AG04449 (cell line): Measurements from ENCODE around the gene HORMAD1.
"Not testable (repeated sequence)": the region's sequence is repeated elsewhere in the genome, so short reads cannot be mapped to it uniquely, and the experiment has no call there.

Experiments
- CTCF ChIA-PET: fragments of 350-600 bp; formaldehyde crosslinking; extraction: SDS; loops from one replicate; lab custom pipeline; 2021; ENCODE audit warnings: antibody characterized with exemption; lab: Yijun Ruan, JAX
- POLR2A ChIA-PET: fragments of 400-600, 350-600 bp; formaldehyde crosslinking; extraction: SDS; loops from one replicate; lab custom pipeline; 2020; ENCODE audit warnings: antibody characterized with exemption, inconsistent platforms; lab: Yijun Ruan, JAX
- DNase-seq: peaks from one replicate; pipeline ENCODE4 v3.0.0-alpha.2; 2010; ENCODE audit warnings: low read depth, low spot score
- H3K4me3 ChIP-seq: 2 replicates; pipeline ENCODE4 v1.5.1; 2011; ENCODE audit warnings: low read depth, mild to moderate bottlenecking, control low read depth, low read length
- TF ChIP-seq, protein P1 (sequence below): IDR thresholded peaks from one replicate; pipeline ENCODE4 v1.5.1; 2011; ENCODE audit warnings: mild to moderate bottlenecking, moderate library complexity, low read length, control low read depth, inconsistent platforms; ENCODE audit not compliant: insufficient read depth; ENCODE audit errors: missing control alignments

HORMAD1 gene

DNA sequence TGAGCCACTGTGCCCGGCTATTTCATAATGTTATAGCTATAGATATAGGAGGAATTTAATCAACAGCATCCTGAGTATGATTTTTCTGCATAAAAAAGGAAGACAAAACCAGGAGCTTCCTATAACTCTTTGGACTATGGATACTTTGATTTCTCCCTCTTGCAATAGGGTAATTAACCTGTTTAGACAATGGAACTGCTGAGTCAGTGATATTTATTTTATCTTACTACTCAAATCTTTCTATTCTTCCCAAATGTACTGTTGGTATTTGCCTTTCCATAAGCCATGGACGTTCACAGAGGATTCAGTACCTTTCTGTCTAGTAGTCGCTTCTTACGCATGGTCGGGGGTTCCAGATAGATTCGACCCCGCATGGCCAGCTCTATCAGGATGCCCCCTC lies 57.4 kb downstream of the HORMAD1 start:
- ChIA-PET CTCF (interaction anchor here (0.6 to 1.5 kb wide), 3 partner anchors 9 to 149 kb away, joined by 3 to 4 read pairs (median 3); no protein-coding TSS in a partner anchor), POLR2A (interaction anchor here (0.7 kb wide), 1 partner anchor 84 kb away, joined by 3 read pairs; the partner anchor contains the start of gene MCL1)
- no peak overlapping the region for H3K4me3 ChIP-seq
- no peak for DNase-seq
- TF ChIP-seq, protein P1, sequence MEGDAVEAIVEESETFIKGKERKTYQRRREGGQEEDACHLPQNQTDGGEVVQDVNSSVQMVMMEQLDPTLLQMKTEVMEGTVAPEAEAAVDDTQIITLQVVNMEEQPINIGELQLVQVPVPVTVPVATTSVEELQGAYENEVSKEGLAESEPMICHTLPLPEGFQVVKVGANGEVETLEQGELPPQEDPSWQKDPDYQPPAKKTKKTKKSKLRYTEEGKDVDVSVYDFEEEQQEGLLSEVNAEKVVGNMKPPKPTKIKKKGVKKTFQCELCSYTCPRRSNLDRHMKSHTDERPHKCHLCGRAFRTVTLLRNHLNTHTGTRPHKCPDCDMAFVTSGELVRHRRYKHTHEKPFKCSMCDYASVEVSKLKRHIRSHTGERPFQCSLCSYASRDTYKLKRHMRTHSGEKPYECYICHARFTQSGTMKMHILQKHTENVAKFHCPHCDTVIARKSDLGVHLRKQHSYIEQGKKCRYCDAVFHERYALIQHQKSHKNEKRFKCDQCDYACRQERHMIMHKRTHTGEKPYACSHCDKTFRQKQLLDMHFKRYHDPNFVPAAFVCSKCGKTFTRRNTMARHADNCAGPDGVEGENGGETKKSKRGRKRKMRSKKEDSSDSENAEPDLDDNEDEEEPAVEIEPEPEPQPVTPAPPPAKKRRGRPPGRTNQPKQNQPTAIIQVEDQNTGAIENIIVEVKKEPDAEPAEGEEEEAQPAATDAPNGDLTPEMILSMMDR, result no peak

DNA sequence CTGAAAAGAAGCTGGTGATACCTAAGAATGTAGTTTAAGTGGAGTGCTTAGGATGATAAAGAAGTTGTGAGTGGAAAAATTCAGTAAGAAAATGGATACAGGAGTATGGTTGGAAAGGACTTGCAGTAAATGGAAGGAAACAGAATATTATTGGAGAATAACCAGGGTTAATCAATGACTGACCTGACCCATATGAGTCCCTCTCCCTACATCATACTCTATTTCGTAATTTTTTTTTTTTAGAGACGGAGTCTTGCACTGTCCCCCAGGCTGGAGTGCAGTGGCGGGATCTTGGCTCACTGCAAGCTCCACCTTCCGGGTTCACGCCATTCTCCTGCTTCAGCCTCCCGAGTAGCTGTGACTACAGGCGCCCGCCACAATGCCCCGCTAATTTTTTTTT lies 57.9 kb downstream of the HORMAD1 start:
- DNase-seq, result no peak
- ChIA-PET POLR2A (interaction anchor here (0.7 kb wide), 1 partner anchor 83 kb away, joined by 3 read pairs; the partner anchor contains the start of gene MCL1), CTCF (interaction anchor here (0.6 to 1.5 kb wide), 3 partner anchors 9 to 150 kb away, joined by 3 to 4 read pairs (median 3); no protein-coding TSS in a partner anchor)
- TF ChIP-seq, protein P1, result no peak
- H3K4me3 ChIP-seq, result no peak overlapping the region

DNA sequence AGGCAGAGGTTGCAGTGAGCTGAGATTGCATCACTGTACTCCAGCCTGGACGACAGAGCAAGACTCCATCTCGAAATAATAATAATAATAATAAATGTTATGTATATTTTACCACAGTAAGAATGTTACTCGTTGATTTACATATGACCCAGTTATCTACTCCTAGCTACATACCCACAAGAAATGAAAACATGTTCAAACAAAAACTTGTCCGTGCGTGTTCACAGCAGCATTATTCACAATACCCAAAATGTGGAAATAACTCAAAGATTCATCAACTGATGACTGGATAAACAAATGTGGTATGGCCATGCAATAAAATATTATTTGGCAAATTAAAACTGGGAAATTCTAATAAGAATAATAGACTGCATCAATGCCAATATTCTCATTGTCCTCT lies 59.5 kb downstream of the HORMAD1 start:
- no peak for DNase-seq
- POLR2A ChIA-PET, result no interaction called here

DNA sequence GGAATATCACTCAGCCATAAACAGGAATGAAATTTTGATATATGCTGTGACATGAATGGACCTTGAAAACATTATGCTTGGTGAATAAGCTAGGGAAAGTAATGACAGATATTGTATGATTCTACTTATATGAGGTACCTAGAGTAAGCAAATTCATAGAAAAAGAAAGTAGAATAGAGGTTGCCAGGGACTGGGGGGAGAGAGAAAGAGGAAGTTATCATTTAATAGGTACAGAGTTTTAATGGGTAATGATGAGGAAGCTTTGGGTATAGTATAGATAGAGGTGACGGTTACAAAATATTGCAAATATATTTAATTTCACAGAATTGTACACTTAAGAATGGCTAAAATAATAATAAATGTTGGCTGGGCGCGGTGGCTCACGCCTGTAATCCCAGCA lies 60.1 kb downstream of the HORMAD1 start:
- no peak overlapping the region for H3K4me3 ChIP-seq
- DNase-seq, result no peak
- ChIA-PET CTCF (interaction anchor here (1.0 kb wide), 1 partner anchor 152 kb away, joined by 3 read pairs; no protein-coding TSS in a partner anchor), POLR2A (no interaction called here)
- TF ChIP-seq, protein P1, result no peak

More for the DNA sequence above, 59.5 kb downstream of the HORMAD1 start:
- no peak overlapping the region for H3K4me3 ChIP-seq
- CTCF ChIA-PET, result interaction anchor here (0.7 to 1.0 kb wide), 2 partner anchors 100 to 152 kb away, joined by 3 read pairs; no protein-coding TSS in a partner anchor
- TF ChIP-seq, protein P1, result no peak

DNA sequence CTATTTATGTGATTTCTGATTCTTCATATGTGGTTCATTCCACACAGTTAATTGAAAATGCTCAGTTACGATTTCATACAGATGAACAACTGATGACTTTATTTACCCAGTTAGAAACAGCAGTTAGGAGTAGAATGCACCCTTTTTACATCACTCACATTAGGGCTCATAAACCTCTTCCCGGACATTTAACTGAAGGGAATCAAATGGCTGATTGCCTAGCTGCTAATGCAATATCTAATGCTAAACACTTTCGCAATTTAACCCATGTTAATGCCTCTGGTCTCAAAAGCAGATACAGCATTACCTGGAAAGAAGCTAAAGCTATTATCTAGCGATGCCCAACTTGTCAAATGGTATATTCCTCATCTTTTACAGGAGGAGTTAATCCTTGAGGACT lies 63.6 kb downstream of the HORMAD1 start:
- POLR2A ChIA-PET, DNase-seq, H3K4me3 ChIP-seq: not testable (repeated sequence)
- CTCF ChIA-PET, result interaction anchor here (1.3 to 1.5 kb wide), 2 partner anchors 11 to 37 kb away, joined by 3 read pairs; no protein-coding TSS in a partner anchor

DNA sequence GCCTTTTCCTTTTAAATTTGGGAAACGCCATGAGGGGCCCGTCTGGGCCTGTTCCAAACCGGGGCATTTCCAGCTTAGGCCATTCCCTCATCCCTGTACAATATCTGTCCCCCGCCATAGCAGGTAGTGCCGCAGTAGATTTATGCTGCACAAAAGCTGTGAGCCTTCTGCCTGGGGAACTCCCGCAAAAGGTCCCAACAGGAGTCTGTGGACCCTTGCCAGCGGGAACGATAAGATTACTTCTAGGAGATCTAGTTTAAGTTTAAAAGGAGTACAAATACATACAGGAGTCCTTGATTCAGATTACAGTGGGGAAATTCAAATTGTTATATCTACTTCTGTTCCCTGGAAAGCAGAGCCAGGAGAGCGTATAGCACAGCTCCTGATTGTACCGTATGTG lies 66.1 kb downstream of the HORMAD1 start:
- CTCF ChIA-PET, result interaction anchor here (1.5 kb wide), 1 partner anchor 9 kb away, joined by 3 read pairs; no protein-coding TSS in a partner anchor
- POLR2A ChIA-PET, DNase-seq, H3K4me3 ChIP-seq: not testable (repeated sequence)

DNA sequence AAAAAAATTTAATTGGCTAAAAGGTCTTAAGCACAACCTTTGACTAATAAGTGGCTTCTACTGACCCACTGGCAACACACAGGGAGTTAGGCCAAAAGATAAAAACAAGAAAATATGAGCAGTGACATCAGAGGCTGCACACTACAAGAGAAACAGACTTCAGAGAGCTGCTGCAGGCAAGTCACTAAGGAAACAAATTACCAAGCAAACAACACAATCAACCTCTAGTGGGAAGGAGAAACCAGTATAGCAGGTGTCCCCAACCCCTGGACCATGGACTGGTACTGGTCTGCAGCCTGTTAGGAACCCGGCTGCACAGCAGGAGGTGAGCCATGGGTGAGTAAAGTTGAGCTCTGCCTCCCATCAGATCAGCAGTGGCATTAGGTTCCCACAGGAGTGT lies 70.5 kb downstream of the HORMAD1 start:
- POLR2A ChIA-PET, result no interaction called here
- TF ChIP-seq, protein P1, result no peak

More for the DNA sequence above, 70.5 kb downstream of the HORMAD1 start:
- no peak overlapping the region for H3K4me3 ChIP-seq
- CTCF ChIA-PET, result interaction anchor here (1.6 kb wide), 1 partner anchor 12 kb away, joined by 4 read pairs; no protein-coding TSS in a partner anchor
- DNase-seq, result no peak
